HFF-Myc (cell line): ENCODE measurements around the gene LSG1.

Experiments
- DNase-seq: peaks from one replicate; pipeline ENCODE4 v3.0.0-alpha.2; 2011; ENCODE audit warnings: low read depth; ENCODE audit errors: extremely low read depth
- H3K4me3 ChIP-seq: replicated peaks from 2 replicates; pipeline ENCODE4 v1.5.1; 2011; ENCODE audit warnings: low read depth, mild to moderate bottlenecking, control low read depth, low read length
- CTCF ChIP-seq: IDR thresholded peaks from 2 replicates; pipeline ENCODE4 v1.5.1; 2012; ENCODE audit warnings: mild to moderate bottlenecking, low read depth, low read length, control low read depth; ENCODE audit errors: missing control alignments

The LSG1 gene

GRCh38 chr3:194642769-194643168, 29.2 kb downstream of the LSG1 start:
- H3K4me3 ChIP-seq, result no peak overlapping the region
- no peak for TF ChIP-seq CTCF

DNA sequence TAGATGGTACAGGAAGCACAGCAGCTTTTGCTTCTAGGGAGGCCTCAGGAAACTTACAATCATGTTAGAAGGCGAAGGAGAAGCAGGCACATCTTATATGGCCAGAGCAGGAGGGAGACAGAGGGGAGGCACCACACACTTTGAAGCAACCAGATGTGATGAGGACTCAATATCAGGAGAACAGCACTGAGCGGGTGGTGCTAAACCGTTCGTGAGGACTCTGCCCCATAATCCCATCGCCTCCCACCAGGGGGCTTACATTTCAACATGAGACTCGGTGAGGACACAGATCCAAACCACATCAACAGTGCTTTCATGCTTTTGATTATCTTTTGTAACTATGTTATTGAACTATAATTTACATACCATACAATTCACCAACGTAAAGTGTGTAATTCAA, 31.2 kb downstream of the LSG1 start:
- DNase-seq, result no peak
- no peak overlapping the region for H3K4me3 ChIP-seq
- peak; percentile 52 for TF ChIP-seq CTCF

More at GRCh38 chr3:194642769-194643168, 29.2 kb downstream of the LSG1 start:
- DNase-seq, result no peak

GRCh38 chr3:194638991-194639605, 32.9 kb downstream of the LSG1 start:
- no peak for DNase-seq
- no peak for TF ChIP-seq CTCF
- no peak overlapping the region for H3K4me3 ChIP-seq

DNA sequence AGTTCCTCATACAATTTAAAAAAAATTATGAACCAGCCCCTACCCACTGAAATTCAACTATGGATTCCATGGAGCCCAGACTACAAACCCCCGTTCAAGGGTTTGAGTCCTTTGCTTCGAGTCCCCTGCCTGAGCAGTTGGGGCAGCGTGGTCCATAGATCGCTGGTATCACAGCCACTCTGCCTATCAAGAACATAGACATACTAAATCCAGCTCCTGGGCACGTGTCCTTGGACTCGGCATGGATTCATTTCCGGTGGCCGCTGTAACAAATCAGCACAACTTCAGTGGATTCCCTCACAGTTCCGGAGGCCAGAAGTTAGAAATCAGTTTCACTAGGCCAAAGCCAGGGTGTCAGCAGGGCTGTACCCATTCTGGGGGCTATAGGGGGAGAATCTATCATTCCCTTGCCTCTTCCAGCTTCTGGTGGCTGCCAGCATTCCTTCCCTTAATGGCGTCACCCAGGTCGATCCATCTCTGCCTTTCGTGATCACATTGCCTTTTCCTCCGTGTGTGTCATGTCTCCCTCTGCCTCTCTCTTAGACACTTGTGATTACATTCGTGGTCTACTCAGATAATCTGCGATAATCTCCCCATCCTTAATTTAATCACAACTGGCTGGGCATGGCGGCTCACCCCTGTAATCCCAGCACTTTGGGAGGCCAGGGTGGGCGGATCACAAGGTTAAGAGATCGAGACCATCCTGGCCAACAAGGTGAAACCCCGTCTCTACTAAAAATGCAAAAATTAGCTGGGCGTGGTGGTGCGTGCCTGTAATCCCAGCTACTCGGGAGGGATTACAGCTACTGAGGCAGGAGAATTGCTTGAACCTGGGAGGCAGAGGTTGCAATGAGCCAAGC, 34.2 kb downstream of the LSG1 start:
- DNase-seq, result no peak
- no peak overlapping the region for H3K4me3 ChIP-seq
- no peak for TF ChIP-seq CTCF

DNA sequence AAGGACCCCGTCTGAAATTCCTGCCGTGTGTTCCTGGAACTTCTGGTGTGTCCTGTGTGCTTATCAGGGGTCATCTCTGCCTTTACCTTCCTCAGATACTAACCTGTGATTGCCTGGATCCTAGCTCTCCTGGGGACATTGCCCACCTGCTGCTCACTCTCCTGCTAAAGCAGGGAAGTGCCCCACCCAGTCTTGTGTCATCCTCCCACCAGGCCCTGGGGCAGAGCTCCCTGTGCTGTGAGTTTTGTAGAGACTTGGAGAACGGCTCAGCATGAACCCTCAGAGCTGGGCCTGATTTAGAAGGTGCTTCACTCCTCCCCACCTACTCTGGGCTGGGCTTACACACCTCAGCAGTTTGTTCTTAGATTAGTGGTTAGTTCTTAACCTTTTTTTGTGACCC, 34.9 kb downstream of the LSG1 start:
- no peak for TF ChIP-seq CTCF
- DNase-seq, result no peak
- H3K4me3 ChIP-seq, result no peak overlapping the region

- DNase-seq, result no peak
- peak; percentile 44 for TF ChIP-seq CTCF
- H3K4me3 ChIP-seq, result peak within 1 kb of the TSS; percentile 70
Observed at GRCh38 chr3:194633349-194634004, 38.5 kb downstream of the LSG1 start, which contains the start of gene TMEM44. Gene TMEM44 (minus strand): TSS chr3:194633419. CDS start chr3:194633215, 204 bp downstream.
